Measurements from ENCODE around the gene H6PD. TPM values are rescaled to one million over a fixed set of nuclear protein-coding genes. Genes with fewer than 3 reads are reported as not detected.

The H6PD gene
- total RNA-seq, 2 experiments from 2014 or later = 7.5 to 7.8 TPM

DNA sequence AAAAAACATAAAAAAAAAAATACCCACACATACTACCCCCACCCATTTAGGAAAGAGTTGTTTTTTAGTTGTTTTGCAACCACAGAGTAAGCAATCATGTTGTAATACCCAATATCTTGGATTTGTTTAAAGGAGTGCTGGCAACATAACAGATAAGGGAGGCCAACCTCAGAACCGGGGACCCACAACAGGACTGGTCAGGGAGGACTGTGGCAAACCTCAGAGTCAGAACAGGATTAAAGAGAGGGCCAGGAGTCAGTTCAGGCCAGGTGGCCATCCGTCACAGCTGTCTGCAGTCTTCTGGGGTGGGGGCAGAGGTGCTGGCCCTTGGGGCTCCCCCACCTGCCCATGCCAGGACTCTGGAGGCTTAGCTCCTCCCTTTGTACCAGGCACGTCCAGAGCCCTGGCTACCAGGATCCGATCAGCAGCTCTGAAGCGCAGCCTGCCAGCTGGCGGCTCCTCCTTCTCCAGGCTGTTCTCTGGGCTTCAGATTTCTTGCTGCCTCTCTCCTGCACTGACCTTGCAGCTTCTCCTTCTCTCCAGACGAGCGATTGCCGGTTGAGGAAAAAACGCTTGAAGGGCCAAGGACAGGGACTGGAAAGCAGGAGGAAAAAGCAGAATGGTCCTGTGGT lies 7.9 kb downstream of the H6PD start:
- intact Hi-C loops (cut with micrococcal nuclease) = no loop called here
- H3K27me3 Mint-ChIP-seq = no peaks in the 10 kb centered on the region
- no peak for DNase-seq
- no peak overlapping the region for H3K27ac Mint-ChIP-seq
- POLR2A ChIA-PET = no interaction called here
- TF ChIP-seq, protein P1, sequence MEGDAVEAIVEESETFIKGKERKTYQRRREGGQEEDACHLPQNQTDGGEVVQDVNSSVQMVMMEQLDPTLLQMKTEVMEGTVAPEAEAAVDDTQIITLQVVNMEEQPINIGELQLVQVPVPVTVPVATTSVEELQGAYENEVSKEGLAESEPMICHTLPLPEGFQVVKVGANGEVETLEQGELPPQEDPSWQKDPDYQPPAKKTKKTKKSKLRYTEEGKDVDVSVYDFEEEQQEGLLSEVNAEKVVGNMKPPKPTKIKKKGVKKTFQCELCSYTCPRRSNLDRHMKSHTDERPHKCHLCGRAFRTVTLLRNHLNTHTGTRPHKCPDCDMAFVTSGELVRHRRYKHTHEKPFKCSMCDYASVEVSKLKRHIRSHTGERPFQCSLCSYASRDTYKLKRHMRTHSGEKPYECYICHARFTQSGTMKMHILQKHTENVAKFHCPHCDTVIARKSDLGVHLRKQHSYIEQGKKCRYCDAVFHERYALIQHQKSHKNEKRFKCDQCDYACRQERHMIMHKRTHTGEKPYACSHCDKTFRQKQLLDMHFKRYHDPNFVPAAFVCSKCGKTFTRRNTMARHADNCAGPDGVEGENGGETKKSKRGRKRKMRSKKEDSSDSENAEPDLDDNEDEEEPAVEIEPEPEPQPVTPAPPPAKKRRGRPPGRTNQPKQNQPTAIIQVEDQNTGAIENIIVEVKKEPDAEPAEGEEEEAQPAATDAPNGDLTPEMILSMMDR (IDR thresholded peaks at IDR 0.05) = no peak
- peaks cover 48% of the 10 kb centered on the region for H3K4me1 Mint-ChIP-seq (ENCODE audit: low read depth)
- H3K4me3 Mint-ChIP-seq = no peak overlapping the region
- peaks cover 2% of the 10 kb centered on the region for H3K36me3 Mint-ChIP-seq (ENCODE audit: low read depth)
- CTCF ChIA-PET = interaction anchor here (1.4 kb wide), 1 partner anchor 9 kb away, joined by 3 read pairs; no protein-coding TSS in a partner anchor
- H3K9me3 Mint-ChIP-seq = no peaks in the 10 kb centered on the region
- no peak for ATAC-seq

GRCh38 chr1:9243066-9243739 lies 8.6 kb downstream of the H6PD start:
- H3K27me3 Mint-ChIP-seq = no peaks in the 10 kb centered on the region
- ATAC-seq = no peak
- CTCF ChIA-PET = interaction anchor here (0.6 to 1.4 kb wide), 3 partner anchors 10 to 74 kb away, joined by 3 to 4 read pairs (median 3); no protein-coding TSS in a partner anchor
- no peak for DNase-seq
- intact Hi-C loops (cut with micrococcal nuclease) = no loop called here
- no peak overlapping the region for H3K27ac Mint-ChIP-seq
- H3K36me3 Mint-ChIP-seq (ENCODE audit: low read depth) = peaks cover 3% of the 10 kb centered on the region
- H3K4me1 Mint-ChIP-seq (ENCODE audit: low read depth) = peaks cover 41% of the 10 kb centered on the region
- no peak overlapping the region for H3K4me3 Mint-ChIP-seq
- H3K9me3 Mint-ChIP-seq = no peaks in the 10 kb centered on the region
- POLR2A ChIA-PET = interaction anchor here (0.8 to 1.5 kb wide), 2 partner anchors 8 to 10 kb away, joined by 4 to 5 read pairs; partner anchors contain the start of gene H6PD
- TF ChIP-seq, protein P1 (IDR thresholded peaks at IDR 0.05) = no peak

DNA sequence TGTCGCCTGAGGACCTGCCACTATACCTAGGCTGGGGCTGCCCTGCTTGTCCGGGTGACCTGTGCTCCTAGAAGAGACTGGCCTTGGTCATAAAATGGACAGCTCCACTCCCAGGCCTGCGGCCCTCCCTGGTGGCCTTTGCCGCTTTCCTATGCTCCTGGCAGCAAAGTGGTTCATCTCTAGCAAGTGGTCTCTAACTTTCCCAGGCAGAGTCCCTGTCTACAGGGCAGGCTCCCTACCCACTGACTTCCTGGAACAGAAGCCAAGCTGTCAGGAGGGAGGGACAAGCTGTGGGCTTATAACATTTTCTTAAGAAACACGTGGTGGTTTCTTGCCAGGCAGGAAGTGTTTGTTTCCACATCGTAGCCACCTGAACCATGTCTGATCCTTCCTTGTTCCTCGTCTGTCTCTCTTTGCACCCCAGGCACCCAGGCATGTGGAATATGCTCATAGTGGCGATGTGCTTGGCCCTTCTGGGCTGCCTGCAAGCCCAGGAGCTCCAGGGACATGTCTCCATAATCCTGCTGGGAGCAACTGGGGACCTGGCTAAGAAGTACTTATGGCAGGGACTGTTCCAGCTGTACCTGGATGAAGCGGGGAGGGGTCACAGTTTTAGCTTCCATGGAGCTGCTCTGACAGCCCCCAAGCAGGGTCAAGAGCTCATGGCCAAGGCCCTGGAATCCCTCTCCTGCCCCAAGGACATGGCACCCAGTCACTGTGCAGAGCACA lies 10.1 kb downstream of the H6PD start:
- Mint-ChIP-seq H3K36me3 (ENCODE audit: low read depth) (peaks cover 3% of the 10 kb centered on the region), H3K27ac (no peak overlapping the region), H3K4me1 (ENCODE audit: low read depth) (peaks cover 29% of the 10 kb centered on the region), H3K9me3 (no peaks in the 10 kb centered on the region), H3K4me3 (no peak overlapping the region), H3K27me3 (no peaks in the 10 kb centered on the region)
- DNase-seq (no peak), ATAC-seq (no peak)
- ChIA-PET POLR2A (interaction anchor here (0.8 to 1.5 kb wide), 2 partner anchors 9 to 11 kb away, joined by 4 to 5 read pairs; partner anchors contain the start of gene H6PD), CTCF (interaction anchor here (0.9 to 1.6 kb wide), 6 partner anchors 22 to 251 kb away, joined by 3 to 7 read pairs (median 4); no protein-coding TSS in a partner anchor)
- intact Hi-C loops (cut with micrococcal nuclease) = no loop called here
- TF ChIP-seq, protein P1 (IDR thresholded peaks at IDR 0.05) = no peak

GRCh38 chr1:9245230-9245619 lies 10.7 kb downstream of the H6PD start:
- no peak overlapping the region for H3K4me3 Mint-ChIP-seq
- no peaks in the 10 kb centered on the region for H3K9me3 Mint-ChIP-seq
- H3K36me3 Mint-ChIP-seq (ENCODE audit: low read depth) = peaks cover 3% of the 10 kb centered on the region
- no peak for ATAC-seq
- ChIA-PET POLR2A (interaction anchor here (0.7 to 1.5 kb wide), 2 partner anchors 9 to 10 kb away, joined by 3 to 5 read pairs; partner anchors contain the start of gene H6PD), CTCF (interaction anchor here (1.1 to 1.6 kb wide), 4 partner anchors 22 to 133 kb away, joined by 3 to 7 read pairs (median 4); no protein-coding TSS in a partner anchor)
- DNase-seq = no peak
- peaks cover 23% of the 10 kb centered on the region for H3K4me1 Mint-ChIP-seq (ENCODE audit: low read depth)
- no peaks in the 10 kb centered on the region for H3K27me3 Mint-ChIP-seq
- H3K27ac Mint-ChIP-seq = no peak overlapping the region
- intact Hi-C loops (cut with micrococcal nuclease) = no loop called here
- TF ChIP-seq, protein P1 (IDR thresholded peaks at IDR 0.05) = no peak
